ENCODE data around the gene NOXO1.

The NOXO1 gene

GRCh38 chr16:2009791-2010510 lies 28.7 kb upstream of the NOXO1 start, which contains the start of gene ZNF598:
TSS of gene ZNF598 (minus strand) at chr16:2009821.
- DNase-seq: peak; percentile 55

- DNase-seq: no peak
Measured at GRCh38 chr16:2009164-2009711, 28.0 kb upstream of the NOXO1 start.

GRCh38 chr16:2008631-2009163 lies 27.4 kb upstream of the NOXO1 start:
- no peak for DNase-seq

- DNase-seq: no peak
Measured at GRCh38 chr16:2008009-2008526, 26.8 kb upstream of the NOXO1 start.

- DNase-seq: no peak
Measured at GRCh38 chr16:2007081-2007836, 26.0 kb upstream of the NOXO1 start.

GRCh38 chr16:2006317-2006716 lies 25.0 kb upstream of the NOXO1 start:
- DNase-seq: no peak

GRCh38 chr16:2005646-2006045 lies 24.4 kb upstream of the NOXO1 start:
- no peak for DNase-seq

- DNase-seq: no peak
Measured at GRCh38 chr16:2004795-2005517, 23.7 kb upstream of the NOXO1 start.

GRCh38 chr16:2003827-2004641 lies 22.8 kb upstream of the NOXO1 start:
- peak; percentile 86 for DNase-seq

- DNase-seq: no peak
Measured at GRCh38 chr16:2003231-2003826, 22.1 kb upstream of the NOXO1 start.

- DNase-seq: no peak
Measured at GRCh38 chr16:2002406-2003230, 21.3 kb upstream of the NOXO1 start.

- DNase-seq: no peak
Measured at GRCh38 chr16:2001456-2002355, 20.4 kb upstream of the NOXO1 start.

- DNase-seq: no peak
Measured at GRCh38 chr16:2001035-2001434, 19.8 kb upstream of the NOXO1 start.

GRCh38 chr16:1999866-2000514 lies 18.7 kb upstream of the NOXO1 start:
- DNase-seq: no peak

GRCh38 chr16:1998852-1999801 lies 17.9 kb upstream of the NOXO1 start:
- DNase-seq: no peak

GRCh38 chr16:1998360-1998835 lies 17.1 kb upstream of the NOXO1 start:
- no peak for DNase-seq

All from NCI-H524 treated with DMSO at 0.1 percent for 48 hours (cell line).